ENCODE data around the gene FARSA.

- TF ChIP-seq CTCF (IDR thresholded peaks at IDR 0.05) (no peak), POLR2A (IDR thresholded peaks at IDR 0.05) (no peak), EP300 (IDR thresholded peaks at IDR 0.05) (no peak)
Measured at GRCh38 chr19:12875086-12875485, 58.4 kb downstream of the FARSA start.
